WI38 (cell line): ENCODE results near the gene ST8SIA2.

ENCODE experiments used
- H3K4me3 ChIP-seq: 2 replicates; pipeline ENCODE4 v1.5.1; 2011; ENCODE audit warnings: low read depth, mild to moderate bottlenecking, control low read depth, low read length
- CTCF ChIP-seq: IDR thresholded peaks from 2 replicates; pipeline ENCODE4 v1.5.1; 2012; ENCODE audit warnings: low read depth, mild to moderate bottlenecking, control low read depth, low read length

The ST8SIA2 gene

GRCh38 chr15:92453607-92454006 lies 59.9 kb downstream of the ST8SIA2 start:
- no peak for TF ChIP-seq CTCF
- no peak overlapping the region for H3K4me3 ChIP-seq

- no peak for TF ChIP-seq CTCF
- H3K4me3 ChIP-seq = no peak overlapping the region
Measured at GRCh38 chr15:92454555-92455105, 60.9 kb downstream of the ST8SIA2 start.

- no peak for TF ChIP-seq CTCF
Measured at GRCh38 chr15:92455271-92455670, 61.6 kb downstream of the ST8SIA2 start.

DNA sequence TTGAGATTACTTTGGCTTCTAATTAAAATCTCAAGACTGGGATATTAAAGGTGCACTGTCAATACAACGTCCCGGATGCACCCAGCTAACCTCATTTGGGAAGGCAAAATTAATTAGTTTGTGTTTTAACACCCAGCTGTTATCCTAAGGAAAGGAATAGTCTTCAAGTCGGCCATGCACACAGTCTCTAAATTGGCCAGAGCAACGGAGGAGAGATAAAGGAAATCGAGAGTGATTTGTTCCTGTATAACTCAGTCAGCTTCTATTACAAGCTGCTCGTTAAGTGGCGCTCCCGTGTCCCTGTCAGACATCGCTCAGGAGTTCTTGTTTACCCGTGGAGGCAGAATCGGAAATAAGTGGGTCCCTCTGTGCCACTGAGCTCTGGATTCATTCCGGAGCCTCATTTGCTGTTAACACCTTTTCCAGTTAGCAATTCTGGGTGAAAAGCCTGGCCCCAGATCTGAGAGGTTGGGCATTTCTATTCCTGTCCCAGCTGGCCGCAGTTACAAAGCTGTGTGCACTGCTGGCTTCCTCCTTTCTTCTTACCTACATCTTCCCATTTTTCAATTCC lies 63.9 kb downstream of the ST8SIA2 start:
- H3K4me3 ChIP-seq = no peak overlapping the region
- no peak for TF ChIP-seq CTCF

More at GRCh38 chr15:92455271-92455670, 61.6 kb downstream of the ST8SIA2 start:
- H3K4me3 ChIP-seq = no peak overlapping the region

- no peak overlapping the region for H3K4me3 ChIP-seq
- no peak for TF ChIP-seq CTCF
Measured at GRCh38 chr15:92460023-92460422, 66.3 kb downstream of the ST8SIA2 start.

GRCh38 chr15:92462424-92463125 lies 68.9 kb downstream of the ST8SIA2 start:
- TF ChIP-seq CTCF = no peak
- no peak overlapping the region for H3K4me3 ChIP-seq

- H3K4me3 ChIP-seq = no peak overlapping the region
- TF ChIP-seq CTCF = no peak
Measured at GRCh38 chr15:92463352-92463751, 69.7 kb downstream of the ST8SIA2 start.
